ENCODE data around the gene COG2. TPM values are rescaled to one million over a fixed set of nuclear protein-coding genes. Genes with fewer than 3 reads are reported as not detected.

COG2 gene
- total RNA-seq, 1 donor from 2014 or later: 23.1 TPM

GRCh38 chr1:230634384-230634783 lies 7.9 kb upstream of the COG2 start:
- no peak overlapping the region for H3K4me3 ChIP-seq
- peaks cover 7% of the 10 kb centered on the region for H3K27me3 ChIP-seq (ENCODE audit: low read depth)
- no peaks in the 10 kb centered on the region for H3K4me1 ChIP-seq
- H3K27ac ChIP-seq: no peak overlapping the region
- TF ChIP-seq CTCF (IDR thresholded peaks at IDR 0.05): no peak
- DNase-seq: no peak
- ATAC-seq: no peak
- H3K9me3 ChIP-seq: no peaks in the 10 kb centered on the region
- intact Hi-C loops (cut with DNase I): no loop called here
- H3K36me3 ChIP-seq: no peaks in the 10 kb centered on the region

- H3K4me1 ChIP-seq: no peaks in the 10 kb centered on the region
- intact Hi-C loops (cut with DNase I): no loop called here
- H3K4me3 ChIP-seq: no peak overlapping the region
- ATAC-seq: peak in 1 of 2 donors; percentile 23
- no peaks in the 10 kb centered on the region for H3K9me3 ChIP-seq
- H3K27me3 ChIP-seq (ENCODE audit: low read depth): peaks cover 7% of the 10 kb centered on the region
- TF ChIP-seq CTCF (IDR thresholded peaks at IDR 0.05): no peak
- DNase-seq: no peak
- no peaks in the 10 kb centered on the region for H3K36me3 ChIP-seq
- H3K27ac ChIP-seq: no peak overlapping the region
These were observed 5.6 kb upstream of the COG2 start for GRCh38 chr1:230636575-230637148.

- Histone ChIP-seq H3K36me3 (no peaks in the 10 kb centered on the region), H3K27me3 (ENCODE audit: low read depth) (peaks cover 7% of the 10 kb centered on the region), H3K9me3 (no peaks in the 10 kb centered on the region), H3K27ac (no peak overlapping the region), H3K4me3 (no peak overlapping the region), H3K4me1 (peaks cover 19% of the 10 kb centered on the region)
- DNase-seq: no peak
- no peak for TF ChIP-seq CTCF (IDR thresholded peaks at IDR 0.05)
- ATAC-seq: no peak
- intact Hi-C loops (cut with DNase I): no loop called here
These were observed 2.5 kb upstream of the COG2 start for GRCh38 chr1:230639714-230640209.

GRCh38 chr1:230641346-230641745 lies 935 bp upstream of the COG2 start:
- ATAC-seq: no peak
- no peaks in the 10 kb centered on the region for H3K36me3 ChIP-seq
- no peaks in the 10 kb centered on the region for H3K9me3 ChIP-seq
- no peak for TF ChIP-seq CTCF (IDR thresholded peaks at IDR 0.05)
- no peak for DNase-seq
- peaks cover 24% of the 10 kb centered on the region for H3K4me1 ChIP-seq
- H3K27me3 ChIP-seq (ENCODE audit: low read depth): peaks cover 7% of the 10 kb centered on the region
- H3K27ac ChIP-seq: no peak overlapping the region
- no peak overlapping the region for H3K4me3 ChIP-seq
- intact Hi-C loops (cut with DNase I): no loop called here

GRCh38 chr1:230641900-230642262 lies 400 bp upstream of the COG2 start:
- DNase-seq (no peak), ATAC-seq (peak in 1 of 2 donors; percentile 3)
- Histone ChIP-seq H3K4me3 (peak overlapping the region; percentile 91), H3K4me1 (peaks cover 24% of the 10 kb centered on the region), H3K27ac (no peak overlapping the region), H3K36me3 (no peaks in the 10 kb centered on the region), H3K27me3 (ENCODE audit: low read depth) (peaks cover 5% of the 10 kb centered on the region), H3K9me3 (no peaks in the 10 kb centered on the region)
- TF ChIP-seq CTCF (IDR thresholded peaks at IDR 0.05): no peak
- intact Hi-C loops (cut with DNase I): no loop called here

All from lower lobe of right lung (tissue), 2 donors.